H9 (cell line): ENCODE data around the gene TMEM178B. TPM values are rescaled to one million over a fixed set of nuclear protein-coding genes. Genes with fewer than 3 reads are reported as not detected.

ENCODE experiments used
- DNase-seq: peaks from one replicate; pipeline ENCODE4 v3.0.0-alpha.2; 2017
- H2AFZ ChIP-seq: one replicate; pipeline ENCODE4 v1.6.1; 2013; ENCODE audit warnings: mild to moderate bottlenecking, low read length, control low read depth, moderate library complexity
- H2AK5ac ChIP-seq: 2 replicates; pipeline ENCODE4 v1.6.1; 2013; ENCODE audit warnings: low read length, control low read depth, mixed read lengths; ENCODE audit not compliant: insufficient read length
- H2BK120ac ChIP-seq: one replicate; pipeline ENCODE4 v1.6.1; 2013; ENCODE audit warnings: low read depth, mild to moderate bottlenecking, low read length, control low read depth, inconsistent platforms; ENCODE audit not compliant: poor library complexity, severe bottlenecking
- H2BK12ac ChIP-seq: 2 replicates; pipeline ENCODE4 v1.6.1; 2013; ENCODE audit warnings: low read length, control low read depth, mixed read lengths, low read depth; ENCODE audit not compliant: insufficient read length
- H2BK15ac ChIP-seq: 2 replicates; pipeline ENCODE4 v1.6.1; 2013; ENCODE audit warnings: low read depth, low read length, control low read depth
- H2BK20ac ChIP-seq: one replicate; pipeline ENCODE4 v1.6.1; 2013; ENCODE audit warnings: low read depth, mild to moderate bottlenecking, low read length, control low read depth, inconsistent platforms; ENCODE audit not compliant: poor library complexity, severe bottlenecking
- H2BK5ac ChIP-seq: 2 replicates; pipeline ENCODE4 v1.6.1; 2013; ENCODE audit warnings: low read length, control low read depth, mixed read lengths; ENCODE audit not compliant: insufficient read length
- H3K14ac ChIP-seq: 2 replicates; pipeline ENCODE4 v1.6.1; 2013; ENCODE audit warnings: low read length, control low read depth; ENCODE audit not compliant: insufficient read depth
- H3K18ac ChIP-seq: 2 replicates; pipeline ENCODE4 v1.6.1; 2013; ENCODE audit warnings: low read depth, mild to moderate bottlenecking, mixed read lengths, low read length, control low read depth; ENCODE audit not compliant: insufficient read length
- H3K23ac ChIP-seq: 2 replicates; pipeline ENCODE4 v1.6.1; 2013; ENCODE audit warnings: low read length, control low read depth, mixed read lengths, low read depth; ENCODE audit not compliant: insufficient read length
- H3K23me2 ChIP-seq: 2 replicates; pipeline ENCODE4 v1.6.1; 2013; ENCODE audit warnings: low read depth, mild to moderate bottlenecking, mixed read lengths, low read length, control low read depth; ENCODE audit not compliant: insufficient read length, poor library complexity, severe bottlenecking
- H3K27ac ChIP-seq: 2 replicates; pipeline ENCODE4 v1.5.1; 2013; ENCODE audit warnings: low read length, control low read depth, mixed read lengths, low read depth; ENCODE audit not compliant: insufficient read length
- H3K27me3 ChIP-seq: 2 replicates; pipeline ENCODE4 v1.6.1; 2013; ENCODE audit warnings: low read length, control low read depth, inconsistent platforms; ENCODE audit not compliant: insufficient read depth
- H3K4ac ChIP-seq: 2 replicates; pipeline ENCODE4 v1.6.1; 2013; ENCODE audit warnings: low read depth, mild to moderate bottlenecking, control low read depth, inconsistent platforms, low read length, moderate library complexity
- H3K4me1 ChIP-seq: 2 replicates; pipeline ENCODE4 v1.6.1; 2013; ENCODE audit warnings: low read length, control low read depth, inconsistent platforms; ENCODE audit not compliant: insufficient read depth
- H3K4me2 ChIP-seq: 2 replicates; pipeline ENCODE4 v1.6.1; 2013; ENCODE audit warnings: low read length, control low read depth, mixed read lengths; ENCODE audit not compliant: insufficient read length, insufficient read depth
- H3K56ac ChIP-seq: 2 replicates; pipeline ENCODE4 v1.6.1; 2013; ENCODE audit warnings: low read depth, mild to moderate bottlenecking, mixed read lengths, low read length, control low read depth; ENCODE audit not compliant: insufficient read length
- H3K79me1 ChIP-seq: 2 replicates; pipeline ENCODE4 v1.6.1; 2013; ENCODE audit warnings: low read depth, mild to moderate bottlenecking, moderate library complexity, low read length, control low read depth, inconsistent platforms; ENCODE audit not compliant: insufficient read depth, poor library complexity, severe bottlenecking
- H3K79me2 ChIP-seq: 2 replicates; pipeline ENCODE4 v1.6.1; 2013; ENCODE audit warnings: low read length, control low read depth, inconsistent platforms; ENCODE audit not compliant: insufficient read depth
- H3K9ac ChIP-seq: 2 replicates; pipeline ENCODE4 v1.6.1; 2013; ENCODE audit warnings: low read length, control low read depth, mixed read lengths; ENCODE audit not compliant: insufficient read length; ENCODE audit errors: extremely low read depth
- H3K9me3 ChIP-seq: one replicate; pipeline ENCODE4 v1.6.1; 2013; ENCODE audit warnings: low read depth, low read length, inconsistent platforms; ENCODE audit not compliant: control insufficient read depth
- H3T11ph ChIP-seq: one replicate; pipeline ENCODE4 v1.6.1; 2013; ENCODE audit warnings: mild to moderate bottlenecking, low read length, control low read depth, inconsistent platforms
- H4K20me1 ChIP-seq: one replicate; pipeline ENCODE4 v1.6.1; 2013; ENCODE audit not compliant: control insufficient read depth, insufficient read length, insufficient read depth
- H4K5ac ChIP-seq: 2 replicates; pipeline ENCODE4 v1.6.1; 2013; ENCODE audit warnings: low read depth, mild to moderate bottlenecking, mixed read lengths, low read length, control low read depth; ENCODE audit not compliant: insufficient read length
- H4K8ac ChIP-seq: replicated peaks from 2 replicates; pipeline ENCODE4 v1.6.1; 2013; ENCODE audit warnings: low read length, control low read depth, mixed read lengths, low read depth; ENCODE audit not compliant: insufficient read length
- H4K91ac ChIP-seq: 2 replicates; pipeline ENCODE4 v1.6.1; 2013; ENCODE audit warnings: low read depth, mild to moderate bottlenecking, moderate library complexity, mixed read lengths, low read length, control low read depth; ENCODE audit not compliant: insufficient read length
- H3K27ac Mint-ChIP-seq, 3 experiments: 2 replicates in 2 of 3; 3 replicates in 1 of 3; pipeline ENCODE4 v1.8.0; 2020 to 2021; ENCODE audit warnings: mixed read lengths in 3 of 3, mild to moderate bottlenecking in 1 of 3, moderate library complexity in 1 of 3
- H3K27me3 Mint-ChIP-seq: 2 replicates; pipeline ENCODE4 v1.8.0; 2021; ENCODE audit warnings: low read depth, mild to moderate bottlenecking, moderate library complexity, mixed read lengths
- H3K36me3 Mint-ChIP-seq, 3 experiments: 2 replicates in 2 of 3; 3 replicates in 1 of 3; pipeline ENCODE4 v1.8.0; 2020 to 2021; ENCODE audit warnings: low read depth in 3 of 3, mixed read lengths in 3 of 3; ENCODE audit not compliant: insufficient read depth in 1 of 3
- H3K4me1 Mint-ChIP-seq, 2 experiments: 2 replicates each; pipeline ENCODE4 v1.8.0; 2020; ENCODE audit warnings: mixed read lengths in 2 of 2
- H3K4me3 Mint-ChIP-seq, 2 experiments: 2 replicates in 1 of 2; 3 replicates in 1 of 2; pipeline ENCODE4 v1.8.0; 2020 to 2021; ENCODE audit warnings: mild to moderate bottlenecking in 2 of 2, mixed read lengths in 2 of 2, moderate library complexity in 1 of 2
- H3K9me3 Mint-ChIP-seq, 2 experiments: 2 replicates in 1 of 2; 3 replicates in 1 of 2; pipeline ENCODE4 v1.8.0; 2020; ENCODE audit warnings: mild to moderate bottlenecking in 2 of 2, mixed read lengths in 2 of 2, moderate library complexity in 1 of 2
- WGBS: extraction: QIAGEN DNeasy Blood & Tissue Kit; methylation state at CpG from one replicate; pipeline ENCODE4 v1.1.7; 2013; ENCODE audit warnings: missing lambda C conversion rate, low lambda C conversion rate, mixed read lengths; ENCODE audit not compliant: insufficient read length; ENCODE audit errors: extremely low coverage; 5-methylcytosine and 5-hydroxymethylcytosine counted together
- total RNA-seq: library from RNA; stranded (reverse); gene quantifications from 2 replicates; pipeline ENCODE4 v1.2.1, GENCODE V29; 2021
- TF ChIP-seq, protein P1 (sequence below): fragments of 200-600 bp; sonication (generic); conservative IDR thresholded peaks from 3 replicates; pipeline ENCODE4 v1.8.0; 2021; ENCODE audit warnings: antibody characterized with exemption, mild to moderate bottlenecking

The TMEM178B gene
- total RNA-seq, 1 experiment from 2014 or later = 11.3 TPM

DNA sequence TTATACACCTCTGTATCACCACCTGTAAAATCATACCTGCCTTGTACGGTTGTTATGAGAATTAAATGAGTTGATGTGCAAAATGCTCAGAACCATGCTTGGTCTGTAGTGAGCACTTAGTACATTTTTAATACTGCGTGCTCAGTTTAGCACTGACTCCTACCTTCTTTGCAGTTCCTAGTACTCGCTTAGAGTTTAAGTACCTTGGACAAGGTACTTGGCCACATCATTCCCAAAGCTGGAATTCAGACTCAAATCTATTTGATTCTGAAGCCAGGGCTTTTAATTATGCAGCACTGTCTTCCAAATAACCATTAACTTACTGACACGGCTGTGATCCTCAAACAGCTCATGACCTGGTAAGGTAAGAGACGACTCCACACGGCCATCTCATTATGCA is 377.4 kb downstream of the TMEM178B start:
- H3K4me3 Mint-ChIP-seq = no peak overlapping the region
- Histone ChIP-seq H3T11ph (no peak overlapping the region), H3K9ac (no peak overlapping the region), H3K9me3 (no peaks in the 10 kb centered on the region), H2AFZ (no peak overlapping the region), H2BK120ac (no peak overlapping the region), H3K18ac (no peak overlapping the region), H3K4me2 (no peak overlapping the region), H3K23me2 (no peaks in the 10 kb centered on the region), H2BK5ac (no peak overlapping the region), H4K5ac (no peak overlapping the region), H3K23ac (no peak overlapping the region), H3K56ac (no peak overlapping the region), H2BK12ac (no peak overlapping the region), H3K4ac (no peak overlapping the region), H3K4me1 (no peaks in the 10 kb centered on the region), H3K14ac (no peak overlapping the region), H4K20me1 (no peaks in the 10 kb centered on the region), H2AK5ac (no peak overlapping the region), H3K27me3 (no peaks in the 10 kb centered on the region), H2BK15ac (no peak overlapping the region), H2BK20ac (no peak overlapping the region), H3K27ac (no peak overlapping the region), H3K79me1 (no peaks in the 10 kb centered on the region), H3K79me2 (no peaks in the 10 kb centered on the region), H4K8ac (no peak overlapping the region), H4K91ac (no peak overlapping the region)
- DNase-seq = no peak
- H3K4me1 Mint-ChIP-seq = no peaks in the 10 kb centered on the region
- no peaks in the 10 kb centered on the region for H3K27me3 Mint-ChIP-seq
- TF ChIP-seq, protein P1, sequence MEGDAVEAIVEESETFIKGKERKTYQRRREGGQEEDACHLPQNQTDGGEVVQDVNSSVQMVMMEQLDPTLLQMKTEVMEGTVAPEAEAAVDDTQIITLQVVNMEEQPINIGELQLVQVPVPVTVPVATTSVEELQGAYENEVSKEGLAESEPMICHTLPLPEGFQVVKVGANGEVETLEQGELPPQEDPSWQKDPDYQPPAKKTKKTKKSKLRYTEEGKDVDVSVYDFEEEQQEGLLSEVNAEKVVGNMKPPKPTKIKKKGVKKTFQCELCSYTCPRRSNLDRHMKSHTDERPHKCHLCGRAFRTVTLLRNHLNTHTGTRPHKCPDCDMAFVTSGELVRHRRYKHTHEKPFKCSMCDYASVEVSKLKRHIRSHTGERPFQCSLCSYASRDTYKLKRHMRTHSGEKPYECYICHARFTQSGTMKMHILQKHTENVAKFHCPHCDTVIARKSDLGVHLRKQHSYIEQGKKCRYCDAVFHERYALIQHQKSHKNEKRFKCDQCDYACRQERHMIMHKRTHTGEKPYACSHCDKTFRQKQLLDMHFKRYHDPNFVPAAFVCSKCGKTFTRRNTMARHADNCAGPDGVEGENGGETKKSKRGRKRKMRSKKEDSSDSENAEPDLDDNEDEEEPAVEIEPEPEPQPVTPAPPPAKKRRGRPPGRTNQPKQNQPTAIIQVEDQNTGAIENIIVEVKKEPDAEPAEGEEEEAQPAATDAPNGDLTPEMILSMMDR = no peak
- H3K36me3 Mint-ChIP-seq = no peaks in the 10 kb centered on the region; a peak in 1 of 7 replicates
- no CpG with 5 or more reads among the region's 6 CpGs for WGBS
- no peaks in the 10 kb centered on the region for H3K9me3 Mint-ChIP-seq
- H3K27ac Mint-ChIP-seq = no peak overlapping the region
